Tibial nerve (tissue), 4 donors: ENCODE data around the gene KAZN. TPM values are rescaled to one million over a fixed set of nuclear protein-coding genes. Genes with fewer than 3 reads are reported as not detected.
A peak's percentile ranks its signal among the peaks of the same experiment; 100 is the strongest.

Source experiments
- DNase-seq, 2 donors: peaks; one replicate each; pipeline ENCODE4 v3.0.0-alpha.2; 2019; ENCODE audit warnings: low spot score in 2 of 2
- H3K27ac ChIP-seq, 4 donors: fragments of 200-600 bp; sonication (generic) in 3 of 4; one replicate each; pipeline ENCODE4 v1.5.1; 2017 to 2019; ENCODE audit warnings: mild to moderate bottlenecking in 1 of 4
- H3K27me3 ChIP-seq, 2 donors: fragments of 200-600 bp; sonication (generic) in 1 of 2; one replicate each; pipeline versions ENCODE4 v1.5.1 to v1.6.0; 2017 to 2019
- H3K36me3 ChIP-seq, 3 donors: fragments of 200-600 bp; sonication (generic); one replicate each; pipeline ENCODE4 v1.5.1; 2018 to 2019
- H3K4me1 ChIP-seq, 4 donors: fragments of 200-600 bp; sonication (generic) in 3 of 4; one replicate each; pipeline ENCODE4 v1.5.1; 2017 to 2019
- H3K4me3 ChIP-seq, 4 donors: fragments of 200-600 bp; sonication (generic) in 3 of 4; one replicate each; pipeline ENCODE4 v1.5.1; 2017 to 2019; ENCODE audit warnings: mild to moderate bottlenecking in 1 of 4, moderate library complexity in 1 of 4
- H3K9me3 ChIP-seq, 4 donors: fragments of 200-600 bp; sonication (generic) in 3 of 4; one replicate each; pipeline ENCODE4 v1.5.1; 2017 to 2019
- EP300 ChIP-seq, 2 donors: sonication (generic); formaldehyde crosslinking; IDR thresholded peaks; one replicate each; pipeline ENCODE4 v1.6.1; 2017; ENCODE audit warnings: antibody characterized with exemption in 2 of 2, mild to moderate bottlenecking in 1 of 2
- POLR2A ChIP-seq, 2 donors: fragments of 450-650 bp; IDR thresholded peaks; one replicate each; pipeline ENCODE4 v1.6.1; 2017; ENCODE audit warnings: antibody characterized with exemption in 2 of 2, mild to moderate bottlenecking in 2 of 2, moderate library complexity in 2 of 2
- WGBS, 2 donors: methylation state at CpG; one replicate each; pipeline ENCODE4 v1.1.5; 2018; 5-methylcytosine and 5-hydroxymethylcytosine counted together
- total RNA-seq, 4 donors: library from RNA; depleted of rRNA; stranded (reverse); fragments of >200 nt; gene quantifications; one replicate each; pipeline ENCODE4 v1.1.0, GENCODE V29; 2016
- TF ChIP-seq, protein P1 (sequence below), 5 experiments: fragments of 200-600 bp in 3 of 5; fragments of 450-650 bp in 2 of 5; sonication (generic) in 3 of 5; IDR thresholded peaks; one replicate each; pipeline ENCODE4 v1.5.1; 2016 to 2019; ENCODE audit warnings: antibody characterized with exemption in 5 of 5, mild to moderate bottlenecking in 3 of 5, moderate library complexity in 2 of 5

The KAZN gene
- total RNA-seq, 4 donors from 2014 or later: 16.0 to 29.2 (median 22.2) TPM

DNA sequence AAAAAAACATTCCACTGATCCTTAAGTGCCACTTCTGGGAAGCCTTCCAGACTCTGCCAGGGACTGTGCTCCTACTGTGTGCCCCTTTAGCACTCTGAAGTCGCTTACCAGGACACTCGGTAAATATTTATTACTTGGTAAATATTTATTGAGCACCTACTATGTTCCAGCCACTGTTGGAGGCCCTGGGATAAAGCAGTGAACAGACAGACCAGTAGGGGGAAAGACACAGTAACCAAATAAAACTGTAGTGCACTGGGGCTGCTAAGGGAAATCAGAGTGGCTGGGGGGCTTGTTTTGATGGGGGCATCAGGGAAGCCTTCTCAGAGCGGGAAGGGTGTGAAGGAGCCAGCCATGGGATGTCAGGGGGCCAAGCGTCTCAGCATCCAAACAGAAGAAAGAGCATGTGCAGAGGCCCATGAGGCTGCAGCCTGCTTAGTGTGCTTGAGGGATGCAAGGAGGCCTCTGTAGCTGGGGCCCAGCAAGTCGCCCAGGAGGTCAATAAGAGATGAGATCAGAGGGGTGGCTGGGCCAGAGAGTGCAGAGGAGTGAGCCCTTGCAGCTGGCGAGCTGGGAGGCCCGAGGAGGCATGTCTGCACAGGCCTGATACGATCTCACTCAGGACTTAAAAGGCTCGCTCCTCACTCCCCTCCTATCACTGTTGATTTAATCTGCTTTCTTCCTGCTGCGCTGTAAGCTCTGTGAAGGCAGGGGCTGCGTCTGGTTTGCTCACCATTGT is 28.6 kb downstream of the KAZN start:
- TF ChIP-seq, protein P1, sequence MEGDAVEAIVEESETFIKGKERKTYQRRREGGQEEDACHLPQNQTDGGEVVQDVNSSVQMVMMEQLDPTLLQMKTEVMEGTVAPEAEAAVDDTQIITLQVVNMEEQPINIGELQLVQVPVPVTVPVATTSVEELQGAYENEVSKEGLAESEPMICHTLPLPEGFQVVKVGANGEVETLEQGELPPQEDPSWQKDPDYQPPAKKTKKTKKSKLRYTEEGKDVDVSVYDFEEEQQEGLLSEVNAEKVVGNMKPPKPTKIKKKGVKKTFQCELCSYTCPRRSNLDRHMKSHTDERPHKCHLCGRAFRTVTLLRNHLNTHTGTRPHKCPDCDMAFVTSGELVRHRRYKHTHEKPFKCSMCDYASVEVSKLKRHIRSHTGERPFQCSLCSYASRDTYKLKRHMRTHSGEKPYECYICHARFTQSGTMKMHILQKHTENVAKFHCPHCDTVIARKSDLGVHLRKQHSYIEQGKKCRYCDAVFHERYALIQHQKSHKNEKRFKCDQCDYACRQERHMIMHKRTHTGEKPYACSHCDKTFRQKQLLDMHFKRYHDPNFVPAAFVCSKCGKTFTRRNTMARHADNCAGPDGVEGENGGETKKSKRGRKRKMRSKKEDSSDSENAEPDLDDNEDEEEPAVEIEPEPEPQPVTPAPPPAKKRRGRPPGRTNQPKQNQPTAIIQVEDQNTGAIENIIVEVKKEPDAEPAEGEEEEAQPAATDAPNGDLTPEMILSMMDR (IDR thresholded peaks at IDR 0.05): no peak
- TF ChIP-seq POLR2A (IDR thresholded peaks at IDR 0.05) (no peak), EP300 (IDR thresholded peaks at IDR 0.05) (no peak)
- Histone ChIP-seq H3K36me3 (no peaks in the 10 kb centered on the region), H3K4me1 (peaks cover 0 to 23% (median 0%) of the 10 kb centered on the region in 4 donors), H3K9me3 (peaks cover 0 to 9% (median 0%) of the 10 kb centered on the region in 4 donors), H3K4me3 (no peak overlapping the region), H3K27ac (peak overlapping the region in 1 of 4 donors; percentile 27), H3K27me3 (no peaks in the 10 kb centered on the region)
- no peak for DNase-seq
- WGBS, 2 donors: 59 to 66% methylated on average over 11 of the region's 11 CpGs

DNA sequence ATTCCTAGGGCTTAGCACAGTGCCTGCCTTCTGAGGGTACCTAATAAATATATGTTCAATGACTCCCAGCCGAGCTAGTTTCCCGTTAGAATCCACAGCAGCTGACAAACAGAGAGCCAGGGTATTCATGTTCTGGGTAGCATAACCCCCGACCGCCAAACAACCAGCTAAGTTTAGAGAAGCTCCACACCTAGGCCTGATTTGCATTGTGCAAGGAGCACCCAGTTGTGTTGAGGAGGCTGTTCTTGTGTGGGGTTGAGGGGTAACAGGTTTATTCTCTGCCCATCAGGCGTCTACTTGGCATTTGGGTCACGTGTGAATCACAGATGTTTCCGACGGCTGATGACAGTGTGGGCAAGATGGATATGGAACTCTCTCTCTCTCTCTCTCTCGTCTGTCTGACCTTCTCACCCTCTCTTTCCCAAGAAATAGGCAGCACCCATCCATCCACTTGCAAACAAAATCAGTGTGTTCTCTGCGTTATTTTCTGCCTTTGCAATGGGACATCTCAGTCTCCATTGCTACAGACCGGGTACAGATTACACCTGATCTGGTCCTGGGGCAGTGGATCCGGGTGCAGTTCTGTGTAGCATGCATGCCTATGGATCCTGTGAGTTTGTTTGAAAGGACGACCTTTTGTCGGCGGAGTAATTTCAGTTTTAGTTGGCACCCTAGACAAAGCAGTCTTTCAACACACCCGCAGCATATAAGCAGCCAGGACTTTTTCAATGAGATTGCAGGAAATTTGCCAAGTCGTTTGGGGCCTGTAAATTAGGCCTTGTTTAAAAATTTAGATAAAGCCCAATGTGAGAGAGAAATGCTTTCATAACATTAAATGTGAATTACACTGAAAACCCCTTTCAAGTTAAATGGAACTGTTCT is 29.4 kb downstream of the KAZN start:
- DNase-seq: no peak
- Histone ChIP-seq H3K4me1 (peaks cover 0 to 23% (median 0%) of the 10 kb centered on the region in 4 donors), H3K27ac (peak overlapping the region in 1 of 4 donors; percentile 27), H3K4me3 (no peak overlapping the region), H3K9me3 (peaks cover 0 to 9% (median 0%) of the 10 kb centered on the region in 4 donors), H3K36me3 (no peaks in the 10 kb centered on the region), H3K27me3 (no peaks in the 10 kb centered on the region)
- TF ChIP-seq EP300 (IDR thresholded peaks at IDR 0.05) (no peak), POLR2A (IDR thresholded peaks at IDR 0.05) (no peak)
- TF ChIP-seq, protein P1 (IDR thresholded peaks at IDR 0.05): no peak
- WGBS, 2 donors: 45 to 47% methylated on average over 17 of the region's 17 CpGs

DNA sequence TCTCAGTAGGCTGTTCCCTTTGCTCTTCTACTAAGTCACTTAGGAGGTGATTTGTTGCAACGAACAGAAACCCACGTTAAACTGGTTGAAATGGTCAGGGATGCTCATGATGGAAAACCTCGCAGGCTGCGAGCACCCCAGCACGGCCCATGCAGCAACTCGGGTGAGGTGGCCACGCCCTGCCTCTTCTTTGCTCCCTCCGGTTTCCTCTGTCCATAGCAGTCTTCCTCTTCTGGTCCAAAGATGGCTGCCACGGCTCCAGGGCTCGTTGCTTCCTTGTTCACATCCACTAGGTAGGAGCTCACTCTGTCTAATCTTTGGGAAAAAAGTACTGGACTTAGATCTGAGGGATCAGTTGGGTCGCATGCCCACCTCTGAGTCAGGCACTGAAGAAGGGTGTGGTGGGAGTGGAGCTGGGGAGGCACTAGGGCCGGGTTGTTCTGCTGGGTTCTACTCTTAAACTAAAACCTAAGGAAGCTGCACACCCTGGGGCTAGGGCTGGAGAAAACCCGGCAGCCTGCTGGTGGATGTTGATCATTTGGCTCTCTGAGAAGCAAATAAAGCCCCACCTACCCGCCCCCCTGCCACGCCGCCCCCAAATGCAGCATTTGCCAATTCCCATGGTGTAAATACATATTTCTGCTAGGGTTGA is 31.0 kb downstream of the KAZN start:
- WGBS, 2 donors: 86 to 89% methylated on average over 16 of the region's 16 CpGs
- H3K4me3 ChIP-seq: no peak overlapping the region
- H3K36me3 ChIP-seq: no peaks in the 10 kb centered on the region
- DNase-seq: no peak
- H3K27ac ChIP-seq: no peak overlapping the region
- no peaks in the 10 kb centered on the region for H3K9me3 ChIP-seq
- peaks cover 0 to 23% (median 0%) of the 10 kb centered on the region in 4 donors for H3K4me1 ChIP-seq
- TF ChIP-seq, protein P1 (IDR thresholded peaks at IDR 0.05): no peak
- no peak for TF ChIP-seq EP300 (IDR thresholded peaks at IDR 0.05)
- TF ChIP-seq POLR2A (IDR thresholded peaks at IDR 0.05): no peak
- no peaks in the 10 kb centered on the region for H3K27me3 ChIP-seq

DNA sequence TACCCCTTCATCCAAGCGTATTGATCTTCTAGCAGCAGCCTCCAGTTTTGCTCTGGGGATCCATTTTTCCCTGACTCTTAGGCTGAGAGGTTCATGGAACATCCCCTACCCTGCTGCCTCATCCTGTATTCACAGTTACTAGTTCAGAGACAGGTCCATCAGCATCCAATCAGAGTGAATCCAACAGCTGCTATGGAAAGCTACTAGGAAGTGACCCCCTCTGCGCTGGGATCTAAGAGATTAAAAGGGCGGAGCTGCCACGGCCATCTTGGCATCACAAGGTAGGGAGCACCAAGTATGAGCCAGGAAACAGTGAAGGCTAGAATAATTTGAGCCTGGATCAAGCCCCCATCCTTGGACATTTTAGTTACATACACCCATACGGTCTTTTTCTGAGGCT is 32.5 kb downstream of the KAZN start:
- no peaks in the 10 kb centered on the region for H3K9me3 ChIP-seq
- H3K27me3 ChIP-seq: no peaks in the 10 kb centered on the region
- TF ChIP-seq EP300 (IDR thresholded peaks at IDR 0.05) (no peak), POLR2A (IDR thresholded peaks at IDR 0.05) (no peak)
- TF ChIP-seq, protein P1 (IDR thresholded peaks at IDR 0.05): no peak
- no peak overlapping the region for H3K27ac ChIP-seq
- WGBS, 2 donors: 91 to 92% methylated on average over 5 of the region's 5 CpGs
- H3K36me3 ChIP-seq: no peaks in the 10 kb centered on the region
- no peak for DNase-seq
- no peak overlapping the region for H3K4me3 ChIP-seq
- H3K4me1 ChIP-seq: peaks cover 0 to 23% (median 1%) of the 10 kb centered on the region in 4 donors
